Left renal cortex interstitium (tissue), 4 donors: ENCODE results near the gene TMEM37. TPM values are rescaled to one million over a fixed set of nuclear protein-coding genes. Genes with fewer than 3 reads are reported as not detected.

ENCODE experiments used
- polyA plus RNA-seq, 4 donors: library from polyadenylated mRNA; unstranded; fragments of 120-200 nt; gene quantifications; one replicate each; pipeline ENCODE4 v1.2.1, GENCODE V29; 2013; ENCODE audit not compliant: insufficient read length in 4 of 4

Gene TMEM37
- polyA plus RNA-seq, 4 donors: 45.1 to 63.1 (median 59.9) TPM

Other genes with a start within 250 kb of the TMEM37 start
- 1 to 10 TPM; 1.6 to 2.0 (median 1.7) TPM for gene STEAP3, start 208.0 kb upstream of the TMEM37 start, polyA plus RNA-seq
- gene C2orf76, start 65.0 kb upstream of the TMEM37 start, polyA plus RNA-seq: 10 to 100 TPM; 18.3 to 26.5 (median 20.6) TPM
- 100 to 1,000 TPM; 234 to 281 (median 238) TPM for gene DBI, start 64.9 kb upstream of the TMEM37 start, polyA plus RNA-seq
- 10 to 100 TPM in 2 of 4 donors, 1 to 10 TPM in 2; 6.1 to 20.2 (median 9.7) TPM for gene SCTR, start 92.6 kb downstream of the TMEM37 start, polyA plus RNA-seq
- gene CFAP221, start 112.6 kb downstream of the TMEM37 start, polyA plus RNA-seq: 10 to 100 TPM; 18.6 to 36.9 (median 24.9) TPM
- gene TMEM177, start 247.3 kb downstream of the TMEM37 start, polyA plus RNA-seq: 10 to 100 TPM; 17.9 to 21.9 (median 20.6) TPM